Head of caudate nucleus (tissue), 42 donors: ENCODE results near the gene PANK2.

Experiments used
- DNase-seq, 42 donors: peaks; one replicate each; pipeline versions ENCODE4 v3.0.0 to v3.0.0-alpha.2; 2020 to 2021; ENCODE audit warnings: mixed read lengths in 7 of 42
- intact Hi-C: fragments of 100-400 bp; cut with DNase I; formaldehyde crosslinking; loops from one replicate; pipeline ENCODE4 v1.15.0; 2022

The PANK2 gene

DNA sequence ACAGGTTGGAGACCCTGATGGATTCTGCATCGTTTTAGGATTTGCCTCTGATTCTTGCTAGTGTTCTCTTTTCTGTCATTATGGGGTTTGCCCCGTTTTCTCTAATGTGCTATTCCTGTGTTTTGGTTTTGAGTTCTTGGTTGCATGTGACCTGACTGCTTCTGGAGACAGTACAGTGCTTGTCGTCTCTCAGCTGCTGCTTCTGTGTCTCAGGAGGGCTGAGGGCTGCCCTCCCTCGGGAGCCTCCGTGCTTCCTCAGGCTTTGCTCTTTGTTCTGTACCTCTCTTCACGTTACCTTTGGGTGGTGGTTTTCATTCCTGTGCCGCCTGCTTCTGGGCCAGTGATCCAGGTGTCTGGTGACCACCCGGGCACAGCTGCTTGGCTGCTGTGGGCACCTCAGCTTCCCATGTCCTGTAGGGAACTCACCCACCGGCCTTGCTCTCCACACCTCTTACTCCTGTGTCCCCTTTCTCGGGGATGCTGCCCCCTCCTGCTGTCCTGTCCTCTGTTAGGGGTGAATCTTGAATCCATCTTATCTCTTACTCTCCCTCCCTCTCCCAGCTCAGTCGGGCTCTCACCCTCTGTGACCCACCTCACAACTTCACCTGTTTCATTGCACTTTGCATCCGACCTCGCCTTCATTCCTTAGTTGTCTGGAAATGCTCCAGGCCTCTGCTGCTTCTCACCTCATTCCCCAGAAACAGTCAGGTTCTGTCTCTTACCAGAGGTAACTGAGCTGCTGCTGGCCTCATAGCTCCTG is 33.2 kb downstream of the PANK2 start:
- peak in 1 of 42 donors; percentile 48 for DNase-seq
- intact Hi-C loops = loop anchor here (10.0 kb wide), 1 partner anchor 92 kb away; the partner anchor contains the start of gene RNF24

DNA sequence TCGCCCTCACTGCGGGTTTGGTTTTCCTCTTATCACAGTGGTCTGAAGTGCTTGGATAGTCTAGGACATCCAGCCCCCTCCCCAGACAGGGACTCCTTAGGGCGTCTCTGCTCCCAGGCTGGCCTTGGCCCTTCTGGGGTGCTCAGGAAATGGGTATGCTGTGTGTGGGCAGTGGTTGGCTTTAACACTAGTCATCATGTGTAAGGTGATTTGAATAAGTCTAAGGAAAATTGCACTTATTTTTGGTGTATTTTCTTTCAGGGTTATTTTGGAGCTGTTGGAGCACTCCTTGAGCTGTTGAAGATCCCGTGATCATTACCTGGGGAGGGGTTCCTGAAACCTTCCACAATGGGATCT is 33.8 kb downstream of the PANK2 start:
- no peak for DNase-seq
- intact Hi-C loops = loop anchor here (10.0 kb wide), 1 partner anchor 92 kb away; the partner anchor contains the start of gene RNF24

GRCh38 chr20:3923818-3924217 is 34.6 kb downstream of the PANK2 start:
- DNase-seq = peak in 31 of 42 donors; percentile 28 to 92 (median 66)
- intact Hi-C loops = loop anchor here (10.0 kb wide), 1 partner anchor 91 kb away; the partner anchor contains the start of gene RNF24

- DNase-seq = peak in 21 of 42 donors; percentile 39 to 76 (median 55)
- intact Hi-C loops = loop anchor here (10.0 kb wide), 1 partner anchor 90 kb away; the partner anchor contains the start of gene RNF24
These were observed 35.3 kb downstream of the PANK2 start for GRCh38 chr20:3924304-3925112.

- DNase-seq = no peak
- intact Hi-C loops = loop anchor here (10.0 kb wide), 1 partner anchor 90 kb away; the partner anchor contains the start of gene RNF24
These were observed 36.0 kb downstream of the PANK2 start for GRCh38 chr20:3925113-3925695.

DNA sequence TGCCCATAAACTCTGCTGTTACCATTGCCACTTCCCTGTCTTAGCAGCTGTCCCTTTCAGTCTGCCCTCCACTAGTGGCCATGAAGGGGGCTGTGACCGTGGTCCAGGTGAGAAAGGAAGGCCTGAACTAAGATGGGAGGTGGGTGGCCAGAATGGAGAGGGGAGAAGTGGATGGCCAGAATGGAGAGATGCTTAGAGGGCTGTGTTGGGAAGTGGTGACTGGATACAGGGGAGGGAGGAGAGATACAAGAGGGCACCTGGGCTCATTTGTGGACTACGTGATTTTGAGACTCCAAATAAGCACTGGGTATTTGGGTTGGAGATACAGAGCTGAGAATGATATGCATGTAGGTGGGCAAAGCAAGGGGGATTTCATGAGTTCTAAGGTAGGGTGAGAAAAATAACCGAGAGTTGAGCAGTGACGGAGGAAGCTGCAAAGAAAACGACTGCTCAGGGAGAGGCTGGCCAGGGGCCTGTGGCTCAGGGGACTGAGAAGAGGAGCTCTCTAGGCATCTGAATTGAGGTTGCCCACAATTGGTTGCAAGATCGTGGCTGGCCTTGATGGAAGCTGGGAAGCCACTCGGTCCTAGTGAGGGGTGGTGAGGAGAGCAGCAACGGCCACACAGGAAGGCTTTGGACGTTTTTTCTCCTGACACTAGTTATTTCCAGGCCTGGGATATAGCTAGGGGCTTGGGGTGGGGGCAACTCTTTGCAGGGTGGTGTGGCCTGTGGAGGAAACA is 36.9 kb downstream of the PANK2 start:
- intact Hi-C loops = loop anchor here (10.0 kb wide), 1 partner anchor 89 kb away; the partner anchor contains the start of gene RNF24
- peak in 1 of 42 donors; percentile 33 for DNase-seq

GRCh38 chr20:3927486-3928291 is 38.5 kb downstream of the PANK2 start:
- intact Hi-C loops = loop anchor here (10.0 kb wide), 1 partner anchor 87 kb away; the partner anchor contains the start of gene RNF24
- peak in 1 of 42 donors; percentile 18 for DNase-seq

DNA sequence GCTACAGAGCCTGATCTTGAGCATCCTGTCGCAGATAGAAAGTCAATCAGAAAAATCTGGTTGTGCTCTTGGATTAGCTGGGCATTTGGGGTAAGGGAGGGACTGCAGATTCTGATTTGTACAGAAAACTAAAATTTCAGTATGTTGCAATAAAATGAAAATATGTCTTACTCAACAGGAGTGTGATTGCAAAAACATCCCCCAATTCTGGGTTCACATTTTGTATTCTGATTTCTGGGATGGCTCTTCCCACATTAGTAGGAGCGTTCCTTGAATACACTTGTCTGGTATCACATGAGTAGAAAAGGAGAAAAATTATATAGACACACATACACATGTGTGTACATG is 40.5 kb downstream of the PANK2 start:
- intact Hi-C loops = loop anchor here (10.0 kb wide), 1 partner anchor 85 kb away; the partner anchor contains the start of gene RNF24
- no peak for DNase-seq

DNA sequence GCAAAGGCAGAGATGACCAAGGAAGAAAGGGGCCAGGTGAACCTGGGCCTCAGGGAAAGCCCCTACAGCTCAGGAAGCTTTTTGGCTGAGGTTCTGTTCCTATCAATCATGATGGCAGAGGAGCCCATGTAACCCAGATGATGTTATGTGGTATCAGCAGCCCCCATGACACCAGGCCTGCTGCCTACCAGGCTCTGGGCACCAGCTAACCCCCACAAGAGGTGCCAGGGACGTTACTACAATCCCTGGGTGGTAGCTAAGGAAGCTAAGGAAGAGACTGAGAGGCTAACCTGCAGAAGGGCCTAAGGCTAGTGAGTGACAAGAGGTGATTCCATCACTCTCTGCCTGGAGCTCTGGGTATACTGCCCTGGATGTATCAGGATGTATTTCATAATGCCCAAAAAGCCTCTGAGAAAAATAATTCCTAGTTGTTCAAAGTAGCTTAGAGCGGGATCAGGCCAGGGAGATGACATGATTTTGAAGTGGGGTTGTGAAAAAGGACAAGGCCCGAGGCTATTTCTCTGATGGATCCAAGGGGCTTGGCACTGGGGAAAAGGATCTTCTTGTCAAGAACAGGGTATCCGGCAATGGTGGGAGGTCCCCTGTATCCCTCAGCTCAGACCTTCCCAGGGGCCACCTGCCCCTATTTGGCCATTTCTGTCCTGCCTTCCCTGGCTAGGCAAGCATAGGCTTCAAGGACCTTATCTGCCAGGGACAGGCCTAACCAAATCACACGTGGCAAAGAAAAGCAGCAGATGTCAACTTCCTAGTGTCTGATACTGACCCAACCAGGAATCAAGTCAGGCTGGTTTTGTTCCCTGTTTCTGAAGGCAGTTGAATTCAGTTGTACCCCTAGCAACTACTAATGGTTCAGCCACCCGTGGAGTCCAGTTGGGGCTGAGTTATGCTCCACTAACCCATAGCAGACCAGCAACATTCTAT is 41.3 kb downstream of the PANK2 start:
- intact Hi-C loops = no loop called here
- DNase-seq = no peak

- intact Hi-C loops = no loop called here
- no peak for DNase-seq
These were observed 42.5 kb downstream of the PANK2 start for GRCh38 chr20:3931664-3932063.

GRCh38 chr20:3932277-3932676 is 43.1 kb downstream of the PANK2 start:
- DNase-seq = no peak
- intact Hi-C loops = no loop called here

- DNase-seq = no peak
- intact Hi-C loops = no loop called here
These were observed 43.5 kb downstream of the PANK2 start for GRCh38 chr20:3932681-3933080.

DNA sequence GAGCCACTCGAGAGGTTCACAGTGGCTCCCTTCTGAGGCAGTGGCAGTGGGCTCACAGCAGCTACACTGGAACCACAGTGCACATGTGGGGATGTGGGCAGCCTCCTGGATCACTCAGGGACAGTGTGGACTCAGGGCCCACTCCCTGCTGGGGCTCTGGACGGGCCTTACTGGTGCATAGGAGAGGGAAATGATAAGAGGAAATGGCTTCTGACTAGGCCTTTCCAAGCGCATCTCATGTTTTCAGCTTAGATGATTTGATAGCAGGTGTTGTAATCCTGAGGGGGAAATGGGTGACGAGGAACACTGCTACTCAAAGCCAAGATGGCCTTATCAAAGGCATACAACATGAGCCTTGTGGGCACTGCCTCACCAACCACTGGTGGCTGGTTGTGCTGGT is 44.0 kb downstream of the PANK2 start:
- intact Hi-C loops = no loop called here
- DNase-seq = no peak

- no peak for DNase-seq
- intact Hi-C loops = no loop called here
These were observed 45.4 kb downstream of the PANK2 start for GRCh38 chr20:3934624-3935023.

- intact Hi-C loops = no loop called here
- DNase-seq = no peak
These were observed 46.2 kb downstream of the PANK2 start for GRCh38 chr20:3935295-3935955.

DNA sequence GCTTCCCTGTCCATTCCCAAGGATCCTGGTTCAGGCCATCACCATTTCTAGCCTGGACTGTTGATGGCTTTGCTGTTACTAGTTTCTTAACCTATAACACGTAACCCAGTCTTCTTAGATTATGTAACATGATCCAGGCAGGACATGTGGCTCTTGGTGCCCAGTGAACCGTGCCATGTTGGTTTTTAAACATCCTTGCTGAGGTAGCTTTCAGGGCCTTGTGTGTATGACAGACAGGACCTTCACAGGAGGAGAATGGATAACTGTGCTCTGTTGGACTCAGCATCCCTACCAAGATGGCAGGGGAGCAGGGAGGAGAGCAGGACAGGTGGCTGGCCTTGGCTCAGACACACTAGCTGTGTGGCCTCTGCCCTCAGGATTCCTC is 46.8 kb downstream of the PANK2 start:
- intact Hi-C loops = no loop called here
- DNase-seq = no peak

GRCh38 chr20:3937618-3938017 is 48.4 kb downstream of the PANK2 start:
- intact Hi-C loops = no loop called here
- no peak for DNase-seq
